HepG2 (cell line): ENCODE results near the gene UXS1. TPM values are rescaled to one million over a fixed set of nuclear protein-coding genes. Genes with fewer than 3 reads are reported as not detected.

ENCODE experiments used
- ATAC-seq: fragments of 200-7000 bp; cut with Tn5 transposase; 3 replicates; pipeline ENCODE4 v1.9.1; 2020; ENCODE audit warnings: mild to moderate bottlenecking, moderate library complexity
- BruUV-seq: library from RNA; stranded (reverse); fragments of 400-500 nt; replicated peaks from 2 replicates; lab custom pipeline; 2021; lab: Mats Ljungman, UMichigan
- CTCF ChIA-PET: fragments of 300-600 bp; formaldehyde crosslinking; extraction: SDS; loops from one replicate; lab custom pipeline; 2021; ENCODE audit warnings: low total read pairs, inconsistent platforms, low intra/inter-chr PET ratio; lab: Yijun Ruan, JAX
- POLR2A ChIA-PET: fragments of 350-600 bp; sonication (Branson Sonifier 250); formaldehyde crosslinking; loops from one replicate; lab custom pipeline; 2020; ENCODE audit warnings: antibody characterized with exemption, inconsistent platforms; lab: Yijun Ruan, JAX
- DNase-seq: peaks from one replicate; pipeline ENCODE4 v3.0.0-alpha.2; 2015; ENCODE audit warnings: low spot score
- FAIRE-seq: peaks from 3 replicates; lab custom pipeline; 2011; peaks lifted over from hg19 to GRCh38; lab: Jason Lieb, UNC
- H2AFZ ChIP-seq: one replicate; pipeline ENCODE4 v1.6.1; 2011; ENCODE audit warnings: low read length, inconsistent platforms
- H3K27ac ChIP-seq: fragments of 300-600 bp; 3 replicates; pipeline ENCODE4 v1.8.0; 2011; ENCODE audit warnings: mixed run types, mild to moderate bottlenecking, mixed read lengths, low read length, inconsistent platforms; ENCODE audit not compliant: insufficient read depth; ENCODE audit errors: extremely low read length
- H3K27me3 ChIP-seq, 2 experiments: fragments of 200-600 bp in 1 of 2; 2 replicates in 1 of 2; 3 replicates in 1 of 2; pipeline versions ENCODE4 v1.6.0 to v1.8.0; 2011; ENCODE audit warnings: low read length in 2 of 2, mild to moderate bottlenecking in 2 of 2, moderate library complexity in 2 of 2, inconsistent platforms in 1 of 2; ENCODE audit not compliant: insufficient read depth in 2 of 2, control insufficient read depth in 1 of 2
- H3K36me3 ChIP-seq, 2 experiments: fragments of 200-600 bp in 1 of 2; replicated peaks in 1 of 2; 2 replicates in 1 of 2; 3 replicates in 1 of 2; pipeline versions ENCODE4 v1.5.1 to v1.8.0; 2011; ENCODE audit warnings: low read length in 2 of 2, inconsistent platforms in 1 of 2; ENCODE audit not compliant: insufficient read depth in 2 of 2, control insufficient read depth in 1 of 2
- H3K4me1 ChIP-seq: 2 replicates; pipeline ENCODE4 v1.5.1; 2012; ENCODE audit warnings: low read length, inconsistent platforms; ENCODE audit not compliant: insufficient read depth
- H3K4me2 ChIP-seq: 2 replicates; pipeline ENCODE4 v1.6.0; 2011; ENCODE audit warnings: low read depth, low read length, inconsistent platforms
- H3K4me3 ChIP-seq, 3 experiments: fragments of 200-600 bp in 1 of 3; sonication (generic), shearing (Covaris generic) in 1 of 3; replicated peaks in 1 of 3; 2 replicates each; pipeline ENCODE4 v1.5.1; 2011 to 2016; ENCODE audit warnings: low read length in 3 of 3, inconsistent platforms in 2 of 3, low read depth in 2 of 3, mild to moderate bottlenecking in 2 of 3, control low read depth in 1 of 3, mixed read lengths in 1 of 3; ENCODE audit not compliant: insufficient read depth in 1 of 3
- H3K79me2 ChIP-seq: one replicate; pipeline ENCODE4 v1.6.1; 2011; ENCODE audit warnings: low read length, inconsistent platforms; ENCODE audit not compliant: insufficient read depth
- H3K9ac ChIP-seq: 2 replicates; pipeline ENCODE4 v1.6.0; 2011; ENCODE audit warnings: mild to moderate bottlenecking, low read depth, low read length, inconsistent platforms; ENCODE audit not compliant: insufficient read depth
- H3K9me3 ChIP-seq: 2 replicates; pipeline ENCODE4 v1.5.1; 2012; ENCODE audit warnings: mild to moderate bottlenecking, low read length
- H4K20me1 ChIP-seq: 2 replicates; pipeline ENCODE4 v1.6.0; 2011; ENCODE audit warnings: inconsistent platforms, mild to moderate bottlenecking, low read length, moderate library complexity; ENCODE audit not compliant: insufficient read depth
- CBX2 ChIP-seq, 2 experiments: fragments of 200-600 bp in 1 of 2; sonication (generic); formaldehyde crosslinking in 1 of 2; IDR thresholded peaks; 2 replicates each; pipeline versions ENCODE4 v1.7.0 to v1.8.1; 2018 to 2022; ENCODE audit warnings: low read depth in 2 of 2, low read length in 1 of 2, mild to moderate bottlenecking in 1 of 2, missing genetic modification reagents in 1 of 2
- ELF3 ChIP-seq: IDR thresholded peaks from 2 replicates; pipeline ENCODE4 v1.6.1; 2016; ENCODE audit warnings: missing genetic modification reagents, missing compliant biosample characterization
- EP300 ChIP-seq, 3 experiments: sonication (generic) in 1 of 3; formaldehyde crosslinking in 1 of 3; IDR thresholded peaks; 2 replicates each; pipeline versions ENCODE4 v1.5.1 to v1.6.1; 2011 to 2020; ENCODE audit warnings: low read depth in 2 of 3, low read length in 2 of 3, borderline replicate concordance in 1 of 3, improper control_type of control experiment in 1 of 3, mild to moderate bottlenecking in 1 of 3, missing genetic modification reagents in 1 of 3, moderate library complexity in 1 of 3
- HOXD1 ChIP-seq: sonication (generic); formaldehyde crosslinking; IDR thresholded peaks from 2 replicates; pipeline ENCODE4 v1.5.0; 2020; ENCODE audit warnings: missing genetic modification reagents
- MXD1 ChIP-seq: sonication (generic); formaldehyde crosslinking; IDR thresholded peaks from 2 replicates; pipeline ENCODE4 v1.4.0; 2020; ENCODE audit warnings: mild to moderate bottlenecking, missing genetic modification reagents
- NFIB ChIP-seq: sonication (generic); formaldehyde crosslinking; IDR thresholded peaks from 2 replicates; pipeline ENCODE4 v1.9.0; 2021; ENCODE audit warnings: missing genetic modification reagents, mild to moderate bottlenecking, borderline replicate concordance
- PHF20 ChIP-seq: sonication (generic); formaldehyde crosslinking; IDR thresholded peaks from 2 replicates; pipeline ENCODE4 v1.5.0; 2020; ENCODE audit warnings: mild to moderate bottlenecking, missing genetic modification reagents
- PPARG ChIP-seq: conservative IDR thresholded peaks from 2 replicates; pipeline ENCODE4 v1.6.1; 2016; ENCODE audit warnings: missing biosample characterization, missing genetic modification reagents
- PTBP1 ChIP-seq: fragments of 200-400 bp; formaldehyde crosslinking; IDR thresholded peaks from 2 replicates; pipeline ENCODE4 v1.6.1; 2018; ENCODE audit warnings: low read length, low read depth; ENCODE audit not compliant: poor library complexity, severe bottlenecking
- TCF7 ChIP-seq: sonication (generic); IDR thresholded peaks from 2 replicates; pipeline ENCODE4 v1.6.1; 2016; ENCODE audit warnings: antibody characterized with exemption, low read depth
- TGIF2 ChIP-seq: IDR thresholded peaks from 2 replicates; pipeline ENCODE4 v1.6.1; 2016; ENCODE audit warnings: control low read depth, missing compliant biosample characterization
- ZNF225 ChIP-seq: sonication (generic); formaldehyde crosslinking; IDR thresholded peaks from 2 replicates; pipeline ENCODE4 v1.4.0; 2020; ENCODE audit warnings: mild to moderate bottlenecking, missing genetic modification reagents
- ZNF280D ChIP-seq: sonication (generic); formaldehyde crosslinking; IDR thresholded peaks from 2 replicates; pipeline ENCODE4 v1.5.1; 2020; ENCODE audit warnings: mild to moderate bottlenecking, missing genetic modification reagents
- ZNF292 ChIP-seq: sonication (generic); formaldehyde crosslinking; IDR thresholded peaks from 2 replicates; pipeline ENCODE4 v1.8.1; 2022; ENCODE audit warnings: mild to moderate bottlenecking, low read depth, missing genetic modification reagents, borderline replicate concordance
- ZNF619 ChIP-seq: sonication (generic); formaldehyde crosslinking; IDR thresholded peaks from 2 replicates; pipeline ENCODE4 v1.4.0; 2020; ENCODE audit warnings: mild to moderate bottlenecking, missing genetic modification reagents
- WGBS: methylation state at CpG from one replicate; pipeline ENCODE4 v1.1.6; 2017; ENCODE audit warnings: low lambda C conversion rate; 5-methylcytosine and 5-hydroxymethylcytosine counted together
- in situ Hi-C: cut with HindIII; loops from 2 replicates; pipeline ENCODE4 v1.10.0; 2017; ENCODE audit warnings: low pct_unique_long_range_greater_than_20kb; ENCODE audit not compliant: extremely low pct_ligation_motif_present
- intact Hi-C: fragments of 100-400 bp; cut with micrococcal nuclease; formaldehyde crosslinking; loops from one replicate; pipeline ENCODE4 v1.10.0; 2022; ENCODE audit not compliant: unreplicated experiment
- polyA plus RNA-seq, 8 experiments: library from polyadenylated mRNA; depleted of rRNA in 3 of 8; stranded (reverse) in 7 of 8; unstranded in 1 of 8; fragments of >200 nt; fragmentation: Illumina TruSeq in 4 of 8; extraction: Trizol in 4 of 8; gene quantifications; 2 replicates each; pipeline versions ENCODE4 v1.2.1 to v1.2.3, GENCODE V29; 2011 to 2016; ENCODE audit warnings: low read depth in 4 of 8, missing spikeins in 1 of 8, mixed read lengths in 1 of 8; ENCODE audit not compliant: insufficient read depth in 1 of 8
- total RNA-seq, 5 experiments: library from RNA; depleted of rRNA; stranded (reverse); fragments of >200 nt; fragmentation: Illumina TruSeq; extraction: Trizol; gene quantifications; 2 replicates each; pipeline ENCODE4 v1.2.3, GENCODE V29; 2016; ENCODE audit warnings: low read depth in 1 of 5
- TF ChIP-seq, protein P1 (sequence below): sonication (generic); formaldehyde crosslinking; IDR thresholded peaks from 2 replicates; pipeline ENCODE4 v1.5.0; 2020; ENCODE audit warnings: missing genetic modification reagents
- TF ChIP-seq, protein P2 (sequence below): sonication (generic); formaldehyde crosslinking; IDR thresholded peaks from 2 replicates; pipeline ENCODE4 v1.5.0; 2020; ENCODE audit warnings: missing genetic modification reagents
- TF ChIP-seq, protein P3 (sequence below): sonication (generic); formaldehyde crosslinking; IDR thresholded peaks from 2 replicates; pipeline ENCODE4 v1.4.0; 2020; ENCODE audit warnings: missing genetic modification reagents

UXS1 gene
- total and polyA plus RNA-seq, 2 of the 13 experiments (the other 11 are each of a cell fraction or from before 2014, with no cell fraction given): 53.3 to 110 TPM

GRCh38 chr2:106115665-106116064 lies 78.4 kb downstream of the UXS1 start:
- POLR2A ChIA-PET: interaction anchor here (1.0 to 1.6 kb wide), 3 partner anchors 9 to 15 kb away, joined by 3 to 12 read pairs (median 9); no protein-coding TSS in a partner anchor
- DNase-seq: no peak
- H3K9ac ChIP-seq: no peak overlapping the region
- no peak overlapping the region for H2AFZ ChIP-seq
- no peaks in the 10 kb centered on the region for H3K9me3 ChIP-seq
- peaks cover 39% of the 10 kb centered on the region for H3K4me1 ChIP-seq
- no peaks in the 10 kb centered on the region for H3K27me3 ChIP-seq
- in situ Hi-C loops: no loop called here
- no peaks in the 10 kb centered on the region for H4K20me1 ChIP-seq
- no TSS peak for BruUV-seq
- CTCF ChIA-PET: no interaction called here
- H3K4me2 ChIP-seq: no peak overlapping the region
- H3K27ac ChIP-seq: peak overlapping the region; percentile 27
- ATAC-seq: no peak; the same call in 2 of the 3 replicates
- peaks cover 28 to 60% of the 10 kb centered on the region in 2 experiments; a peak in 4 of 5 replicates for H3K36me3 ChIP-seq
- 79% methylated on average over 4 of the region's 4 CpGs for WGBS
- intact Hi-C loops: no loop called here
- H3K79me2 ChIP-seq: no peaks in the 10 kb centered on the region
- H3K4me3 ChIP-seq: no peak overlapping the region
- FAIRE-seq: no peak
- no peak for TF ChIP-seq ELF3 (CRISPR knock-in tag)
- TF ChIP-seq ZNF619 (CRISPR knock-in tag): no peak
- no peak for TF ChIP-seq CBX2 (IDR thresholded peaks at IDR 0.05; ENCODE audit: low read depth, low read length)
- no peak for TF ChIP-seq CBX2 (CRISPR knock-in tag; IDR thresholded peaks at IDR 0.05; ENCODE audit: low read depth)
- 0 out of 2 replicates have a peak, but pooled peaks have one; percentile 4 for TF ChIP-seq ZNF292 (CRISPR knock-in tag)
- no peak for TF ChIP-seq EP300 (IDR thresholded peaks at IDR 0.05; ENCODE audit: low read depth in 2 of 2, low read length in 2 of 2)
- no peak for TF ChIP-seq EP300 (CRISPR knock-in tag; IDR thresholded peaks at IDR 0.05; ENCODE audit: borderline replicate concordance)
- no peak for TF ChIP-seq ZNF225 (CRISPR knock-in tag)
- no peak for TF ChIP-seq PPARG (CRISPR knock-in tag)
- no peak for TF ChIP-seq MXD1 (CRISPR knock-in tag)
- TF ChIP-seq, protein P1, sequence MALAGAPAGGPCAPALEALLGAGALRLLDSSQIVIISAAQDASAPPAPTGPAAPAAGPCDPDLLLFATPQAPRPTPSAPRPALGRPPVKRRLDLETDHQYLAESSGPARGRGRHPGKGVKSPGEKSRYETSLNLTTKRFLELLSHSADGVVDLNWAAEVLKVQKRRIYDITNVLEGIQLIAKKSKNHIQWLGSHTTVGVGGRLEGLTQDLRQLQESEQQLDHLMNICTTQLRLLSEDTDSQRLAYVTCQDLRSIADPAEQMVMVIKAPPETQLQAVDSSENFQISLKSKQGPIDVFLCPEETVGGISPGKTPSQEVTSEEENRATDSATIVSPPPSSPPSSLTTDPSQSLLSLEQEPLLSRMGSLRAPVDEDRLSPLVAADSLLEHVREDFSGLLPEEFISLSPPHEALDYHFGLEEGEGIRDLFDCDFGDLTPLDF (CRISPR knock-in tag): no peak
- TF ChIP-seq TCF7: peak; percentile 40; the same call in 1 of the 2 replicates
- TF ChIP-seq PTBP1: no peak
- no peak for TF ChIP-seq TGIF2
- no peak for TF ChIP-seq NFIB (CRISPR knock-in tag)
- TF ChIP-seq, protein P2, sequence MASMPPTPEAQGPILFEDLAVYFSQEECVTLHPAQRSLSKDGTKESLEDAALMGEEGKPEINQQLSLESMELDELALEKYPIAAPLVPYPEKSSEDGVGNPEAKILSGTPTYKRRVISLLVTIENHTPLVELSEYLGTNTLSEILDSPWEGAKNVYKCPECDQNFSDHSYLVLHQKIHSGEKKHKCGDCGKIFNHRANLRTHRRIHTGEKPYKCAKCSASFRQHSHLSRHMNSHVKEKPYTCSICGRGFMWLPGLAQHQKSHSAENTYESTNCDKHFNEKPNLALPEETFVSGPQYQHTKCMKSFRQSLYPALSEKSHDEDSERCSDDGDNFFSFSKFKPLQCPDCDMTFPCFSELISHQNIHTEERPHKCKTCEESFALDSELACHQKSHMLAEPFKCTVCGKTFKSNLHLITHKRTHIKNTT (CRISPR knock-in tag): no peak
- no peak for TF ChIP-seq HOXD1 (CRISPR knock-in tag)
- no peak for TF ChIP-seq PHF20 (CRISPR knock-in tag)
- TF ChIP-seq ZNF280D (CRISPR knock-in tag): peak; percentile 44; the same call in 1 of the 2 replicates
- TF ChIP-seq, protein P3, sequence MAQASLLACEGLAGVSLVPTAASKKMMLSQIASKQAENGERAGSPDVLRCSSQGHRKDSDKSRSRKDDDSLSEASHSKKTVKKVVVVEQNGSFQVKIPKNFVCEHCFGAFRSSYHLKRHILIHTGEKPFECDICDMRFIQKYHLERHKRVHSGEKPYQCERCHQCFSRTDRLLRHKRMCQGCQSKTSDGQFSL (CRISPR knock-in tag): no peak
